Superior temporal gyrus (tissue), 1 donor: ENCODE results near the gene TMEM164.

ENCODE experiments used
- DNase-seq: peaks from one replicate; pipeline ENCODE4 v3.0.0-alpha.2; 2016; ENCODE audit errors: extremely low spot score

Gene TMEM164

GRCh38 chrX:110037178-110037577 is 34.3 kb downstream of the TMEM164 start:
- DNase-seq: no peak

- DNase-seq: no peak
Observed at GRCh38 chrX:110038900-110039299, 36.0 kb downstream of the TMEM164 start.

- no peak for DNase-seq
Observed at GRCh38 chrX:110041980-110042379, 39.1 kb downstream of the TMEM164 start.

GRCh38 chrX:110042496-110042895 is 39.6 kb downstream of the TMEM164 start:
- DNase-seq: no peak

GRCh38 chrX:110043506-110043905 is 40.6 kb downstream of the TMEM164 start:
- DNase-seq: no peak

GRCh38 chrX:110044346-110045249 is 41.7 kb downstream of the TMEM164 start:
- DNase-seq: no peak

- no peak for DNase-seq
Observed at GRCh38 chrX:110045421-110045820, 42.5 kb downstream of the TMEM164 start.

- no peak for DNase-seq
Observed at GRCh38 chrX:110046001-110046400, 43.1 kb downstream of the TMEM164 start.

- DNase-seq: no peak
Observed at GRCh38 chrX:110046971-110047370, 44.1 kb downstream of the TMEM164 start.

- no peak for DNase-seq
Observed at GRCh38 chrX:110049096-110049495, 46.2 kb downstream of the TMEM164 start.

- no peak for DNase-seq
Observed at GRCh38 chrX:110050386-110050785, 47.5 kb downstream of the TMEM164 start.

- DNase-seq: no peak
Observed at GRCh38 chrX:110050901-110051300, 48.0 kb downstream of the TMEM164 start.

GRCh38 chrX:110051559-110051958 is 48.6 kb downstream of the TMEM164 start:
- DNase-seq: no peak

GRCh38 chrX:110052303-110052702 is 49.4 kb downstream of the TMEM164 start:
- no peak for DNase-seq

- DNase-seq: no peak
Observed at GRCh38 chrX:110053453-110053852, 50.5 kb downstream of the TMEM164 start.

GRCh38 chrX:110055616-110056015 is 52.7 kb downstream of the TMEM164 start:
- no peak for DNase-seq

GRCh38 chrX:110056419-110056818 is 53.5 kb downstream of the TMEM164 start:
- DNase-seq: no peak

GRCh38 chrX:110059410-110059809 is 56.5 kb downstream of the TMEM164 start:
- DNase-seq: no peak

- DNase-seq: no peak
Observed at GRCh38 chrX:110060317-110060716, 57.4 kb downstream of the TMEM164 start.

- DNase-seq: no peak
Observed at GRCh38 chrX:110060846-110061537, 58.1 kb downstream of the TMEM164 start.

GRCh38 chrX:110062919-110063318 is 60.0 kb downstream of the TMEM164 start:
- no peak for DNase-seq

GRCh38 chrX:110066488-110067225 is 63.7 kb downstream of the TMEM164 start:
- DNase-seq: no peak
